Stimulated activated CD4-positive, alpha-beta T cell treated with anti-CD3 and anti-CD28 coated beads, Interleukin-12 subunit alpha, Interleukin-12 subunit beta, amount 100 ng/mL, for 4 hours (primary cell): ENCODE measurements around the gene PRLH.

Source experiments
- DNase-seq: peaks from one replicate; pipeline ENCODE4 v3.0.0-alpha.2; 2020

The PRLH gene, protein sequence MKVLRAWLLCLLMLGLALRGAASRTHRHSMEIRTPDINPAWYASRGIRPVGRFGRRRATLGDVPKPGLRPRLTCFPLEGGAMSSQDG

DNA sequence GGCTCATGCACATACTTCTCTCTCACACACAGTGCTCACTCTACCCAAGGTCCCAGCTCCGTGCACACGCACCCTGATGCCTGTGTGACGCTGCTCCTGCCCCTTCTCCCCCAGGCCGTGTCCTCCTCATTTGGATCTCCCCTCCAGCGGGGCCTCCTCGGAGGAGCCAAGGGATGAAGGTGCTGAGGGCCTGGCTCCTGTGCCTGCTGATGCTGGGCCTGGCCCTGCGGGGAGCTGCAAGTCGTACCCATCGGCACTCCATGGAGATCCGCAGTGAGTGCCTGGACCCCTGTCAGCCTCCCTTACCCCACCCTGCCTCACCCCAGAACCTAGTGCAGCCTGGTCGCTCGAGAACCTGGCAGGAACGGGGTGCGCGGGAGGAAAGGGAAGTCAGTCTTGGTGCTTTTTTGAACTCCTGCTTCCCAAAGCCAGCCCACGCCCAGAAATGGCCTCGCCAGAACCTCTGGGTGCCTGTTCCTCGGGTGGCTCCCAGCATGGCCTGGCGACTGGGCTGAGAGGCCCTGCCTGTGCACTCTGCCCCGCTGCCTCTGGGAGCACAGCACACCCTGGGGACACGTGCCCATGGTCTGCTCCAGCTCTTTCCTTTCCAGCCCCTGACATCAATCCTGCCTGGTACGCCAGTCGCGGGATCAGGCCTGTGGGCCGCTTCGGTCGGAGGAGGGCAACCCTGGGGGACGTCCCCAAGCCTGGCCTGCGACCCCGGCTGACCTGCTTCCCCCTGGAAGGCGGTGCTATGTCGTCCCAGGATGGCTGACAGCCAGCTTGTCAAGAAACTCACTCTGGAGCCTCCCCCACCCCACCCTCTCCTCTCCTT lies at the start of gene PRLH:
Gene PRLH, plus strand, starts transcription at position 174 of the 835 bp plus-strand sequence. Its CDS starts 0 bp downstream, at position 174.
- DNase-seq: no peak

DNA sequence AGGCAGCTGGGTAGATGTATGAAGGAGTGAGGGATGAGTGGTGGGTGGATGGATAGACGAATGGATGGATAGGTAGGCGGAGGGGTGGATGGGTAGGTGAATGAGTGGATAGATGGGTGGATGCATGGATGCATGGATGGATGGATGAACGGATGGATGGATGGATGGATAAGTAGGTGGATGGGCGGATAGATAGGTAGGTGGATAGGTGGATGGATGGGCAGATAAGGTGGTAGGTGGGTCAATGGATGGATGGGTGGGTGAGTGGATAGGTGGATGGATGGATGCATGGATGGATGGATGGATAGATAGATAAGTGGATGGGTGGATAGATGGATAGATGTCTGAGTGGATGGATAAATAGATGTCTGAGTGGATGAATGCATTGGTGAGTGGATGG lies 49.2 kb upstream of the PRLH start:
- no peak for DNase-seq

DNA sequence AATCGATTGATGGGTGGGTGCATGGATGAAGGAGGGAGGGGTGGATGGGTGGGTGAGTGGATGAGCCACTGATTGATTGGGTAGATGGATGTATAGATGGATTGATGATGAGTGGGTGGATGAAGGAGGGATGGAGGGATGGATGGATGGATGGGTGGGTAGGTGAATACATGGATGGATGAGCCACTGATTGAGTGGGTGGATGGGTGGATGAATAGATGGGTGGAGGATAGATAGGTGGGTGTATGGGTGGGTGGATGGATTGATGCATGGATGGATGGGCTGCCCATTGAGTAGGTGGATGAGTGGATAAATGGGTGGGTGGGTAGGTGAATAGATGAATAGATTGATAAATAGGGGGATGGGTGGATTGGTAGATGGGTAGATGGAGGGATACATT lies 48.4 kb upstream of the PRLH start:
- no peak for DNase-seq

DNA sequence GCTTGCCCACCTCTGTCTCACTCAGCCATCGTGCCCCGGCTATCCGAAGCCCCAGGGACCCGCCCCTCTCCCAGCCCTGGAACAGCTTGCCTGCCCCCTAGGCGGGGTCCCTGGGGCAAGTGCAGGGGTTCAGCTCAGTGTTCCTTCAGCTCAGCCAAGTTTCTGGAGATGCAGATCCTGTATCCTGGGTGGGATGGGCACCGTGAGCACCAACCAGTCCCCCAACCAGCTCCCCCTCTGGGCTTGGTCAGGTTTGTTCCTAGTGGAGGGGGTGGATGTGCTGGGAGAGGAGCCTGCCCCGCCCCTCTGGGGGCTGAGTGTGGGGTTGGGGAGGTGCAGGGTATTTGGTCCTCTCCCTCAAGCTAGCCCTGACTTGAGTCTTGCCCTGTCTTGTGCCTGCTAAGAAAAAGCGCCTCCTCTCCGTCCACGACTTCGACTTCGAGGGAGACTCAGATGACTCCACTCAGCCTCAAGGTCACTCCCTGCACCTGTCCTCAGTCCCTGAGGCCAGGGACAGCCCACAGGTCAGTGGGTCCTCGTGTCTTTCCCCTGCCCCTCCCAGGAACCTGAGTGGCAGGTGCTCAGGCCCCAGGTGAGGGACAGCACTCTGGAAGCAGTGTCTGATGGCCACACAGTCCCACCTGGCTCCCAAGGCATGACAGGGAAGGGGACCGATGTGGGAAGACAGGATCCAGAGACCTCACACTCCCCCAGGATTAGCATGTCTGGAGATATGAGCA lies 46.7 kb upstream of the PRLH start:
- no peak for DNase-seq

DNA sequence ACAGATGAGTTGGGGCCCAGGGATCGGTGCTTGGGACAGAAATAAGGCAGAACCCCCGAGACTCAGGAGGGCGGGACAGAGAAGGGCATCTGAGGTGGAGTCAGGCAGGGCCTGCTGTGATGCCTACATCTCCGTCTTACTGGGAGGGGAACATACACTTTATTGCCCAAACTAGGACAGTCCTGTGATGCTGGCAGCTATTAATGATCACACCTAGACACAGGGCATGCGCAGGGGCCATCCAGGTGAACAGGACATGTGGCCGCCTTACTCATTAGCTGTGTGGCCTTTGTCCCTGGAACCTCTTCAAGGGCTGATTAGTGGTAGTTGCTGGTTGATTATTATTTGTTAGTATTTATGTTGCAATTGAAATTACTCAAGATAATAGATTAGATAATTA lies 46.1 kb upstream of the PRLH start:
- no peak for DNase-seq

DNA sequence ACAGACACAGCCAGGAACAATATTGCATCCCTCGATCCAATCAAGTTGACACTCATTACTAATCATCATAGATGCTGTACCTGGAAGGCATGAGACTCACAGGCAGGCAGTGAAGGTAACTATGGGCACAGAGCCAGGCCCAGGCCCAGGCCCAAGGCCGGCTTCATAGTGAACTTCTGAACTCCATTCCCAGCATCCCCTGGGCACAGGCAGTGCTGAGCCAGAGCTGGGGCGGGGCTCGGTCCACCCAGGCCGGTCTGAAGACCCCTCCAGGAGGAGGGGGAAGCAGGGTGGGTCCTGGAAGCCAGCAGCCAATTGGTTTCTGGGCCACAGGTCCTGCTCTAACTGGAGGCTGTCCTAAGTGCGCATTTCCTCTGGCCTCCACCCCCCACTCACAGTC lies 41.7 kb upstream of the PRLH start:
- no peak for DNase-seq

DNA sequence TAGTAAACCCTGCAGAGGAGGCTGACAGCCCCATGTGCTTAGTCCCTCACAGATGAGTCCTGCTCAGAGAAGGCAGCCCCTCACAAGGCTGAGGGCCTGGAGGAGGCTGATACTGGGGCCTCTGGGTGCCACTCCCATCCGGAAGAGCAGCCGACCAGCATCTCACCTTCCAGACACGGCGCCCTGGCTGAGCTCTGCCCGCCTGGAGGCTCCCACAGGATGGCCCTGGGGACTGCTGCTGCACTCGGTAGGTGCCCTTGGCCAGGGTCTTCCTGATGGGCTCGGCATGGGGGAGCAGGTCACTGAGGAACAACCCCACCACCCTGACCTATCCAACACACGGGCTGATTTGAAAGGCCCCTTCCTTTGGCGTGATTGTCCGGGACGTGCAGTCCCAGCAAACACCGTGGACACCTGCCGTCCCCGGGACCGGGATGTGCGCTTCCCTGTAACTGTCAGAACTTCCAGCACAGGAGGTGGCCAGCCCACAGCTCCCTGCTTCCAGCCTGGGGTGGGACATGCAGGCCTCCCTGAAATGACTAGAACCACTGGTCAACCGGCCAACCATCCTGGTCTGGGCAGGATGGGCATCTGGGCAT lies 40.7 kb upstream of the PRLH start:
- no peak for DNase-seq

DNA sequence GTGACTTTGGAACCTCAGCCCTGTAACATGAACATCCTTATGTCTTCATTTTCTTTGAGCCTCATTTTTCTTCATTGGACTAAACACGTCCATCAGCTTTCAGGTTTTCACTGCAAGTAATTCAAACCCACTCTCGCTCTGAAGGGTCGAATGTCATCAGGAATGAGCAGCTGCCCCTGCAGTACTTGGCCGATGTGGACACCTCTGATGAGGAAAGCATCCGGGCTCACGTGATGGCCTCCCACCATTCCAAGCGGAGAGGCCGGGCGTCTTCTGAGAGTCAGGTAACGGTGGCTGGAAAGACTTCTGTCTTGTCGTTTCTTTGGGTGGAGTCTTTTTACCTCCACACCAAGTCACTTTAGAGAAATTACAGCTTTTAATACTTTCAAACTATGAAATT lies 39.1 kb upstream of the PRLH start:
- DNase-seq: no peak

DNA sequence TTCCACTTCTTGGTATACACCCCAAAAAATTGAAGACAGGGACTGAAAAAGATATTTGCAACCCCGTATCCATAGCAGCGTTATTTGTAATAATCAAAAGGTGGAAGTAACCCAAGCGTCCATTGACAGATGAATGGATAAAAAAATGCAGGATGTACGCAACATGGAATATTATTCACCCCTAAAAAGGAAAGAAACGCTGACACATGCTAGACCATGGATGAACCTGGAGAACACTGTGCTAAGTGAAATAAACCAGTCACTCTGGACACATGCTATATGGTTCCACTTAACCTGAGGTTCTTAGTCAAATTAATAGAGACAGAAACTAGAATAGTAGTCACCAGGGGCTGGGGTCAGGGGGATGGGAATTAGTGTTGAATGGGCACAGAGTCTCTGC lies 38.6 kb upstream of the PRLH start:
- DNase-seq: no peak

DNA sequence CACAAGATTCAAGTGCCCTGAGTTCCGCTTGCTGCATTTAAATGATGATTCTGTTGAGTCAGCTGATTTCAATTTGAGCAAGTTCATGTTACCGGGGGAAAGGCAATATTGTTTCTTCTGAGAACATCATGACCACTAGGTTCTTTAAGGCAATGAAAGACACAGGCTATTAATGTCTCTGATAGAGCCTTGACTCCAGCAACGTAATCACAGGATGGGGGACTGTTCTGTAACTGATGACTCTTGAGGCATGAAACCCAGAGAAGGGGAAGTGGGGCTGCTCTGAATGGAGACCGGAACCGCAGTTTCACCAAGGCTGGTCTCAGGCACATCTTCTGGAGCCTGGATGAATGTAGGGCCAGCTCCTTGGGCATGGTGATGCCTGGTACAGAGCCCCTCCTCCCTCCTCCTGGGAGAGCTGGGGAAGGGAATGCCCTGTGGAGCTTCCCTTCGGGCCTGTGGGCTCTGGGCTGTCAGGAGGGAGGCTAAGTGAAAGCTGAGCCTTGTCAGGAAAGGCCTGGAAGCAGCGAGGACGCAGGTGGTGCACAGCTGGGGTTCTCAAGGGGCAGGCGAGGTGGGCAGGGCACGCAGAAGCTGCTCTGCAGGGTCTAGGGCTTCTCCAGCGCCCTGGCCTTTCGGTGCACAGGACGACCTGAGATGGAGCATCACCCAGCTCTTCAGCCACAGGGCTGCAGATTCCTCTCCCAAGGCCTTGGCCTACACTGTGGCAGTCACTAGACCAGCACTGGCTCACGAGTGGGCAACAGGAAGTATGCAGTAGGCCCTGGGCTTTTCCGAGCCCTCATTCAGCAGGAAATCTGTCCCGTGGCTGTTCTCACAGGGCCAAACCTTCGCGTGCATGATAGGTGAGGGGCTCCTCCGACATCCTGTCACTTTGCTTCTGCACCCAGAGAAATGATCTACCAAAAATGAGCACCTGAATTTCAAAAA lies 36.6 kb upstream of the PRLH start:
- DNase-seq: no peak

DNA sequence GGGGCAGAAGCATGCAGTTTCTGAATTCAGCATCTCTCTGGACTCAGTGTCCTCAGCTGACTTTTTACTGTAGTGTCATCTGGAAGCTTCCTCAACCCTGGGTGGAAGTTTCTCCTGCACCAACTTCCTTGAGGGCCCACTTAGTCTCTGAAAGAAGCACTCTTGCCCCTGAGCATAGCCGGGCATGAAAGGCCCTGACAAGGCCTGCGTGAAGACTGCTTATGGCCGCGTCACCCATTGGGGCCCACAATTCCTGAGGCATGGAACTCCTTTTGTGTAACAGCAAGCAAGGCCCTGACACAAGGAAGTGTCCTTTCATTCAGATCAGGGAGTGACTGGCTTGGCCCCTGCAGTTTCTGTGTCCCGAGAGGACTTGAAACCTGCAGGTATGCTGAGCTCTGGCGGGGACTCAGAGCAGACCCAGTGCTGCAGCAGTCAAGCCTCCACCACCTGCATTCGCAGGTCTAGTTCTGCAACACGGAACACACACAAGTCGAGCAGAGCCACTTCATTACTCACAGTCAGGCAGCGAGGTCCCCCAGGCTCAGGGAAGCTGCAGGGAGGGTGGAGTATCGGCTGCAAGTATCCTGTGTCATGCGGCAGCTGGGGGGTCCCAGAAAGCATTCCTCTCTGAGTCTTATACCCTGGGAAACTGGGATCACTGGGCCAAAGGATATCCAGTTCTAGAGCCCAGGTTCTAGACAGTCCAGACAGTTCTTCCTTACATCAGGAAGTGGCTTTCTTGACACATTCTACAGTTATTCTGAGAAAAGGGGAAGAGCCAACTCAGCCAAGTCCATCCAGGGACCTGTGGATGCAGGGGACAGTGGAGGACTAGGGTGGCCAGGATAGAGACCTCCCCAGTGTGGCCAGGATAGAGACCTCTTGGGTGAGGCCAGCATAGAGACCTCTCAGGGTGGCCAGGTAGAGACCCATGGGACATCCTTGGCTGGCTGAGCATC lies 35.6 kb upstream of the PRLH start:
- no peak for DNase-seq

DNA sequence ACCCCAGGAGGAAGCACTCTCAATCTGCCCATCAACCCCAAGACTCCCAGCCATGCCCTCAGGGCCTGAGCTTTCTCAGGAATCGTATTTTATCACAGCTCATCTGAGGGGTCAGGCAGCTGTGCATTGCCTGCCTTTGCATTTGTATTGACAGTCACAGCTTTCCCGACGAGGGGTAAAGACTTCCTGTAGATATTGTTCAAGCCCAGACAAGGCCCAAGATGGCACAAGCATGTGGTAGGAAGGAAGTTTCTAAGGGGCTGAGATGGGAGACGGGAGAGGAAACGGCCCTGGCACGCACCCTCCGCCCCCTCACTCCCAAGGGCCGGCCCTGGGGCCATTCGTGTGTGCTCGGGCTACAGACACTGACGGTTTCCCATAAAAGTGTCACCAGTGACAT lies 34.2 kb upstream of the PRLH start:
- no peak for DNase-seq

DNA sequence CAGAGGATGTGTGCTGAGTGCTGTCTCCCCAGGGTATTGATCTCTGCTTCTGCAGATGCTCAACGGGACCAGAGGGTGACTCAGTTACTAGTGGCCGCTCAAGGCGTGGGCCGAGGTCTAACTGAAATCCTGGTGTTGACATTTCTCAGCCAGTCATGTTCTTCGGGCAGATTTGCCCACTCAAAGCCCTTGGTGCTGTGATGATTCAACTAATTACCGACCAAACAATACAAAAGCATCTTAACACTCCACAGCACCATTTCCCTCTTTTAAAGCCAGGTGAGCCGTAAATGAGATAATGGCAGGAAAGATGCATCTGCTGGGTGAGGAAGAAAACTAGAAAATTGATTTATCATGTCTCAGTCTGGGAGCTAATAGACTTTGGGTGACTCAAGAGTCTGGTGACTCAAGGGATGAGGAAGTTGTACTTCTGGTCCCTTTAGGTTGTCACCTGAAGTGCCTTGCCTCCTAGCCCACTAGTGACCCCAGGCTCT lies 32.7 kb upstream of the PRLH start:
- no peak for DNase-seq

DNA sequence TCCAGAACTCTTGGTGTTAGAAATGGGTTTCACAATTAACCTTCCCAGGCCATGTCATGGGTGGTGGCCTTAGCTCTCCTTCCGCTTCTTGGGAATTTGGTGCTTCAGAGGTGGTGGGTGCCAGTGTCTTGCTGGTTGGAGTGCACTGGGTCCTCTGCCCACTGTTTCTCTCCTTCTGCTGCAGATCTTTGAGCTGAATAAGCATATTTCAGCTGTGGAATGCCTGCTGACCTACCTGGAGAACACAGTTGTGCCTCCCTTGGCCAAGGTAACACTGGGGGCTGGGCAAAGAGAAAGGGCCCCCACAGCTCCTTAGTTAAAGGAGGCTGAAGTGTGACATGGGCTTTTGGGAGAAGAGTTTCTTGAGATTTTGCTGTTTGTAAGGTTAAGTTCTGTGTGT lies 32.0 kb upstream of the PRLH start:
- DNase-seq: no peak

DNA sequence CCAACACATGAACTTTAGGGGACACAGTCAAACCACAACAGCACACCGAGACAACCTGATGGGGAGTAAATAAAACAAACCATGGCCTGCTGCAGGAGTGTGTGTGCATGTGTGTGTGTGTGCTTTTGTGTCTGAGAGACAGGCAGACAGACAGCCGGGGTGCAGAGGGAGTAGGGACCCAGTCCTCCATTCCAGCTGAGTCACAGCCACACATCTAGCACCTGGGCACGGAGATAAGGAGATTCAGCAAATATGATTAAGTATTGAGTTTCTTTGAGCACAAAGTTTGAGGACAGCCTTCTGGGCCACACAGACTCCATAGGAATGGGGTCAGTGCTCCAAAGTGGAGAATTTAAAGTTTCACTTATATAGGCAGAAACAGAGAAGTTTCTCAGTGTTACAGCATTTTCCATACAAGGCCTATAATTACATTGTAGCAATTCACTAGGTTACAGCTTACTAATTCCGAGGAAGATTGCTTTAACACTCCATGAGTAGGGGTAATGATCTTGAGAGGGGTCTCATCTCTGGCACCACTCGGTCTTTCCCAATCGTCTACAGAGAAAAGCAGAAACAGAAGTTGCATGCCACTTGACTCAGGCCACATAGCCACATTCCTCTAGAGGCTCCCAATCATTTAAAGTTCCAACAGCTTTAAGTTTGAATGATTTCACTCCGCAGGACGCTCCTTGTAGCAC lies 30.8 kb upstream of the PRLH start:
- no peak for DNase-seq

DNA sequence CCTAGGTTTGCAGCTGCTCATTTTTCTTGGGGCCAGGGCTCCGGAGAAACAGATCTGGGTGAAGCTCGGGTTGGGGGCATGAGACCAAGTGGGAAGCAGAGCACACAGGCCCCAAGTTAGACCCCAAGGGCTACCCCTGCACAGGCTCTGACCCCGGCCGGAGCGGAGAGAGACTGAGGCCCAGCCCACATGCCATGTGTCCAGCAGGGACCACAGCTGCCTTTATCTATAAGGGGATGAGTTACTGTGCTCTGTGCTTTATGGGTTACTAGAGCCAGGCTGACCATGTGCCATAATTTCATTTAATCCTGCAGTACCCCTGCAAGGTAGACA lies 30.3 kb upstream of the PRLH start:
- no peak for DNase-seq

DNA sequence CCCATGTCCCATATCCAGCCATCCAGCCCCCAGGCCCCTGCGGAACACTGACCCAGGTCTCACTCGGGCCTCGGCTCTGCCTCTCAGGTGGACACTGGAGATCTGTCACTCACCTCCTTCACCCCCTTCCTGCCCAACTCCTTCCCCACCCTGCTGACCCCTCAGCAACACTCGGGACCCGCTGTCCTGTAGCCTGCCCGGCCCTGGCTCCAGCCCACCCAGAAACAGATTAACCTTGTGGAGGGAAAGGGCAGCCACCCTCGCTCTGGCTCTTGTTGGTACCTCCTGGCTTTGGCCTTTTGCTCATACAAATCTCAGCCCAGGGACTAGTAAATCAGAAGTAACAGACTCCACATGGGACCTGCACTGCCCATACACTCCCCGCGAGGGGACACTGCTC lies 29.8 kb upstream of the PRLH start:
- DNase-seq: no peak

DNA sequence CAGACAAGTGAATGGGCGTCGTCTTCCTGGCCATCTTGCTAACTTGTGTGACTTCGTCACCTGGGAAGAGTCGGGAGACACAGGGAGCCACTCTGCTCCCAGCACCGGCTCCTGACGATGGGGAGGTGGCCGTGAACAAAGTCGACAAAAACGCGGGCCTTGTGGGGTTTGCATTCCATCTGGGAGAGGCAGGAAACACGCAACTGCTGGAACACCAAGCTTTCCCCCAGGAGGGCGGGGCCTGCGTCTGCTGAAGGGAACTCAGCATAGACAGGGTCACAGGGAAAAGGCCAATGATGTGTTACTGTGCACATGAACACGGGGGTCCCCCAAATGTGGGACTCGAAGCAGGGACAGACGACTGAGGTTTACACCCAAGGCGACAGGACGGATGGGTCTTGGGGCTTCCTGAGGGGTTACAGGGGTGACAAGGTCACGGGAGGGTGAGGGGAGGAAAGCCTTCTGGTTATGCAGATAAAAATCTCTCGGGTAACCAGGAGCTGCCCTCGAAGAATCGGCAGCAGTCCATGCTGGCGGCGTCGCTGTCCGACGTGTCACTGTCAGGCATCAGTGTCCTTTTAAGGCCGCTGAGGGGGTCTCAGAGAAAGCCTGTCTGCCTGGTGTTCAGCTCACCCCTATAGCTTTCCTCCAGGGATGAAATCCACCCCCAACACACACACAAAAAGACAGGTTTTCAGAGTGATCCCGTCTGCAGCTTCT lies 28.2 kb upstream of the PRLH start:
- no peak for DNase-seq

DNA sequence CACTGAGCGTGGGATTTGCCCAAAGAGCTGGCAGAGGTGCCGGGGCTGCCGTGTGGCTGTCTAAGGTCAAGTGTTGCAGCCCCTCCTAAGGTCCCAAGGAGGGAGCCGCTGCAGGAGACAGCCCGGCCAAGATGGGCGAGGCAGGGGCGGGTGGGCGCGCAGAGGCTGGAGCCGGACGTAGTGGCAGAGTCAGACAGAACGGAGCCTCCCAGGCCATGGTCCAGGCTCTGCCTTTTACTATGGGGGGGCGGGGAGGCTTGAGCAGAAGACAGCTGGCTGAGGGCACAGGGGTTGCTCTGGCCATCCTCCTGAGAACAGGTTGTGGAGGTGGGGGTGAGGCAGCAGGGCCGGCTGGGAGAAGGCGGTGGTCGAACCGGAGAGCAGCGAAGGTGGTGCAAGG lies 27.5 kb upstream of the PRLH start:
- DNase-seq: no peak

DNA sequence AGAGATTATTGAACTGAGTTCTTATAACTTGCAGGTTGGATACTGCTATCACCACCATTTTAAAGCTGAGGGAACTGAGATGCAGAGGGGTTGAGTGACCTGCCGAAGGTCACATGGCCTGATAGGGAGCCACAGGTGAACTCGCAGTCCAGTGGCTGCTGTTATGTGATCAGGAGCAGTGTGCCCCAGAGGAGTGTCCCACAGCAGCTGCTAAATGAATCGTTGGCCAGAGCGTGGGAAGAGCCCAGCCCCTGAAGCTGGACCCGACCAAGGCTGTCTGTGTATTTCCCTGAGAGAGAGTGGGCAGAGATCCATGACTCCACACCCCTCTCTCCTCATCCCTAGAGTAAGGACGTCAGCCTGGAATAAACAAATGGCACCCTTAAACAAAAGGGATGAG lies 26.7 kb upstream of the PRLH start:
- no peak for DNase-seq
